Measurements from ENCODE around the gene MAP7.

GRCh38 chr6:136506124-136506799 is 44.0 kb downstream of the MAP7 start:
- TF ChIP-seq CTCF (conservative IDR thresholded peaks at IDR 0.05; ENCODE audit: low read depth in 2 of 2), result no peak
- TF ChIP-seq EZH2phosphoT487 (IDR thresholded peaks at IDR 0.05; ENCODE audit: unreplicated experiment), result no peak
